HS-5 (cell line): ENCODE data around the gene IFT74.
A peak's percentile ranks its signal among the peaks of the same experiment; 100 is the strongest.

Experiments used
- DNase-seq: peaks from one replicate; pipeline ENCODE4 v3.0.0-alpha.2; 2012; ENCODE audit warnings: low read depth

Gene IFT74

DNA sequence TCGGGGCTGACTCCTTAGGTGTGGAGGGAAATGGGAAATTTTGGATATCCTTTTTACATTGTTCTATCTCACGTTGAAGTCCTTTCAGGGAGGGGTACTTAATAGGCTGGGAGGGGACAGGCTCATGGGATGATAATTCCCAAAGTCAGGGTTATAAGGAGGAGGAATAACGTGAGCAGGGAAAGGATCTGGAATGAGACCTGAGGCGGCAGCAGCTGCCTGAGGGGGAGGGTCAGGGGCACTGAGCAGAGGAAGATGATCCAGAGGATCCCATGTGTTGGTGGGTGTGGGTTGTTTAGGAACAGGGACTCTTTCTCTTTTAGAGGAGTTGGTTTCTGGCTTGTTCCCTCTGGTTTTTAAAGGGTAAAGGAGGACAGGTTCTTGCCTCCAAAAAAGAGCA lies 18.7 kb downstream of the IFT74 start:
- DNase-seq, result no peak

DNA sequence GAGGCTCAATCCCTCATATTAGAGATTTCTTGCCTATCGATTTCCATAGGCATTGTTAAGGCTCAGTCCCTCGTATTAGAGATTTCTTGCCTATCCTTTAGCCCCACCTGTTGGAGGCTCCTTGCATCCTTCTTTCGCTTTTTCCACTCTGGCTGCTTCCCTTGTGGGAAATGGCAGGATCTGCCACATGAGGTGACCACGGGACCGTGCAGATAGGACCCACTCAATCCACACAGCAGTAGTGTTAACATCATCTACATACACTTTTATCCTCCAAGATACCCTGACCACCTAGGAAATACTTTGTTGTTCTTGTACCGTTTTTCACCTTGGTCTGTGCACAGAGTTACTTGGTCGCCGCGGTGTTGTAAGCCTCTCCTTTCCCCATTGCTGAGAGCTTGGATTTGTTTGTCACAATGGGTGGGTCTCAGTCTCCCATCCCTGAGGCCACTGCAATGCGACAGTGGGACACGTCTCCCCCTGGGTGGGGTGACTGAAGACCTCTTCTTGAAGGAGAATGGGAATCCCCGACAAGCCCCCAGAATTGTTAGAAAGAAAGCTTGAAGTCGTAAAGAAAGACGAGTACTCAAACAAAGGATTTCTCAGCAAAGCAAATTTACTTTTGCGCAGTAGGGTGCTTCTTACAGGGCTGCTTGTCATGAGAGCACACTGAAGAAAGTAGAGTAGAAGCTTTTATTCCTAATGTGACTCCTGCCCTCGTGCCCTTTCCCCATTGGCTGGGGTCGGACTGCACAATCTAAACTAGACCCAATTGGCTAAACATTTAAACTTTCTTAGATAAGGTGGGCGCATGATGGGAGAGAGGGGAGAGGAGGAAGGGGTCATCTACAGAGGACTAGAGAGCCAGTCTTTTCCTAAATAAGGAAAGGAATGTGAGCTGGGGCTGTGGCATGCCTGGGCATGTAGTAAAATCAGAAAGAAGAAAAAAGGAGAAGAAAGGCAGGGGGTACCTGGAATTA lies 19.8 kb downstream of the IFT74 start:
- DNase-seq, result no peak

DNA sequence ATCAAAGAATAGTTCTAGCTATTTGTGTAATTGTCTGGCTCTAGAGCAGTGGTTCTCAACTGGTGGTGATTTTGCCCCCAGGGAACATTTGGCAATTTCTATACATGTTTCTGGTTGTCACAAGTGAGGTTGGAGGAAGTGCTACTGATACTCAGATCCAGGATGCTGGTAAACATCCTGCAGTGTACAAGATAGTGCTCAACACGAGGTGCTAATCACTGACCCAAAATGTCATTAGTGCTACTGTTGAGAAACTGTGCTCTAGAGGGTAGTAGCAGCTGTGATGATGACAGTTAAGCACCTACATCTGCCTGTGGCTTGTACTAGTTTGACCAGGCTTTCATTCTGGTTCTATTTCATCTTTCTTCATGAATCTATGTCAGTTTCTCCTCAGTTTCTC lies 27.1 kb downstream of the IFT74 start:
- DNase-seq, result no peak

DNA sequence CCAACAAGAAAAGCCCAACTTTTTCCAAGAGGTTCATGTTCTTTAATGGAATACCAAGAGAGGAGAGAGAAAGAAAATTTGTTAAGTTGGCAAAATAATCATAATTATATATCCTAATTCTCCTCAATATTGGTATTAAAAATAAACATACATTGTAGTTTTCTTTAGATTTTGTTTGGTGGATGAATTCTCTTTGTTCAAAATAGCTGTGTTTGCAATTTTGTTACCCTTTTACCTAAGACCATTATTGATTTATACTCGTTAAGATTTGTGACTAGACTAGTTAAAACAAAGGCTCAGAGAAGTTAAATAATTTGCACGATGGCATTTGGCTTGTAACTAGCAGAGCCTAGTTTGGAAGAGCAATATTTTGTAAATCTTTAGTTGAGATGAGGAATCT lies 39.6 kb downstream of the IFT74 start:
- no peak for DNase-seq

DNA sequence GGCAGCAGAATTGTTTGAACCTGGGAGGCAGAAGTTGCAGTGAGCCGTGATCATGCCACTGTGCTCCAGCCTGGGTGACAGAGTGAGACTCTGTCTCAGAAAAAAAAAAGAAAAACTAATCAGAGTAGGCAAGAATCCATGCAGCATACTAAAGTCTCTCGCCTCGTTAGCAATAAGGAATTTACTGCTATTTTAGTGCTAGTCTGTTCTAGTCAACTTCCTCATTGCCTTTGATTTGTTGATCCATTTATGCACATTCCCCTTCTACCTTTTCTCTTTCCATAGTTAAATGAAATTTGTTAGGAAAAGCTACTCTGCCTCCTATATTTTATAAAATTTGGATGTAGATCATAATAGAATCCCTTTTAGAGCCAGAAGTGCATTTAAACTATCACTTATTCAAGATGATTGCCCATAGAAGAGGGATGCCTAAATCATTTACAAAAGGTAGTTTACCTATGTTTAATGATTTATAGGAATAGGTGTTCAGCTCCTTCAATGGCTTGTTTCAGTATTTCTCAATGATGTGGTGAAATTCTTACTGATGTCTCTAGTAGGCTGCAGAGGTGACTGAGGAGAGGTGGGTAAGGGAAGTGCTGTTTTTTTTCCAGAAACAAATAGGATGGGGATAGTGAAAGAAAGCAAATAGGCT lies 47.3 kb downstream of the IFT74 start:
- DNase-seq, result no peak

DNA sequence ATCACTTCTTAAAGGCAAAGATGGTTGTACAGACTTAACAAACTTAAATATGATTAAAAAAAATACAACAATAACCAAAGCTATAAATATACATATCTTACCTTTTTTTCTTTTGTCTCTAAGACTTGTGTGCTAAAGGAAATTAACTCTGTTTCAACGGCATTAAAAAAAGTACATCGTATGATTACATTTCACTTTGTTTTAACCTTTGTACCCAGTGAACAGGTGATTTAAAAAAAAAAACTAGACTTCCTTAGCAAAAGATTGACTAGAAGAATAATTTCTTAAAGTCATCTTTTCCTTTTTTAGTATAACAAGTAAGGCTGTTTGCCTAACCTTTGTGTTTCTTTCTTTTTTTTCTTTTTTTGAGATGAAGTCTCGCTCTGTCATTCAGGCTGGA lies 49.3 kb downstream of the IFT74 start, which contains the start of gene LRRC19:
Gene LRRC19, minus strand, starts transcription at position 182 of the 400 bp plus-strand sequence. CDS start 5,978 bp downstream, outside the sequence.
- no peak for DNase-seq

DNA sequence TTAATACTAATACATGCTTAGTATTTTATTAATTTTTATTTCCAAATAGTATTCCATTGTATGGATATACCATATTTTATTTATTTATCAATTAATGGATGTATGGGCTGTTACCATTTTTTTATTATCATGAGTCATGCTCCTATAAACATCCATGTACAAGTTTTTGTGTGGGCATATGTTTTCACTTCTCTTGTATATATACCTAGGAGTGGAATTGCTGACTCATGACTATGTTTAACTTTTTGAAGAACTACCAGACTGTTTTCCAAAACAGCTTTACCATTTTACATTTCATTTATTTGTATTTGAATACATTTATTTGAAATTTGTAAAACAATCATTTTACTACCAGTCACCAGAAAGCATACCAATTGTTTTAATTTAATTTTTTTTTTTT lies 63.4 kb downstream of the IFT74 start:
- no peak for DNase-seq

DNA sequence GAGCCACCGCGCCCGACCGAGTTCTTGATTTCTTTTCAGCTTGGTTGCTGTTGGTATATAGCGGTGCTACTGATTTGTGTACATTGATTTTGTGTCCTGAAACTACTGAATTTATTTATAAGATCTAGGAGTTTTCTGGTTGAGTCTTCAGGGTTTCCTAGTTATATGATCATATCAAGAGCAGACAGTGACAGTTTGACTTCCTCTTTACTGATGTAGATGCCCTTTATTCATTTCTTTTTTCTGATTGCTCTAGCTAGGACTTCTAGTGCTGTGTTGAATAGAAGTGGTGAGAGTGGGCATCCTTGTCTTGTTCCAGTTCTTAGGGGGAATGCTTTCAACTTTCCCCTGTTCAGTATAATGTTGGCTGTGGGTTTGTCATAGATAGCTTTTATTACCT lies 66.7 kb downstream of the IFT74 start:
- no peak for DNase-seq

DNA sequence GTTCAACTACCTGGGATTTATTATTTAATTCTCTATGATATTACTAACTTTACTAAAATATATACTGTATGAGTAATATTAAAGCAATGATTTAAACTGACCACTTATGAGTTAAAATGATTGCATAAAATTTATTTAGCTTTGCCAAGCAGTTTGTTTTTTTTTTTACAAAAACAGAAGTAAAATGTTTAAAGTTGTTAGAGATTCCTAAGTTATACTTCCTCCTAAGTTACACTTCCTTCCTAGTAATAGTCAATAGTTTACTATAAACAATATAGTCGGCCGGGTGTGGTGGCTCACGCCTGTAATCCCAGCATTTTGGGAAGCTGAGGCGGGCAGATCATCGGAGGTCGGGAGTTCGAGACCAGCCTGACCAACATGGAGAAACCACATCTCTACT lies 73.0 kb downstream of the IFT74 start:
- no peak for DNase-seq

DNA sequence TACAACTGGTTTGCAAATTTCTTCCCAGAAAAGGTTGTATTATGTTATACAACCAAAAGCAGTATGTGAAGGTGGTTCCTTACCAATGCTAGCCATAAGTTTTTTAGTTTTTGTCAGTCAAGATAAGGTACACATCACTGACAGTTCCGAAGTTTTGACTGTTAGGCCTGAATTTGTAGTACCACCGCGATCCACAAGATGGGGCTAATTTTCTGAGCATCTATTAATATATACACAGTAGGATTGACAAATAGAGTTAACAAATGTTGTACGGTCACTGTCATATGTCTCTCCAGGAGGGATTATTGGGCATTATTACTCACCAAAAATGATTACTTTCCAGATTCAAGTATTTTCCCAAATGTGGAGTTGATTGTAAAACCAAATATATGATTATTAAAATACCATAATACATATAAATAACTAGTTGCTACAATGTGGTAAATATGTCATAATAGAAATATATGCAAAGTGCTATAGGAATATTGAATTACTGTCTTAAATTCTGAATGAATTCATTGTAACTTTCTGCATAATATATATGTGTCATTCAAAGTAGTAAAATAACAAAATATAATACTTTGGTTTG lies 77.7 kb downstream of the IFT74 start:
- DNase-seq, result peak; percentile 13

DNA sequence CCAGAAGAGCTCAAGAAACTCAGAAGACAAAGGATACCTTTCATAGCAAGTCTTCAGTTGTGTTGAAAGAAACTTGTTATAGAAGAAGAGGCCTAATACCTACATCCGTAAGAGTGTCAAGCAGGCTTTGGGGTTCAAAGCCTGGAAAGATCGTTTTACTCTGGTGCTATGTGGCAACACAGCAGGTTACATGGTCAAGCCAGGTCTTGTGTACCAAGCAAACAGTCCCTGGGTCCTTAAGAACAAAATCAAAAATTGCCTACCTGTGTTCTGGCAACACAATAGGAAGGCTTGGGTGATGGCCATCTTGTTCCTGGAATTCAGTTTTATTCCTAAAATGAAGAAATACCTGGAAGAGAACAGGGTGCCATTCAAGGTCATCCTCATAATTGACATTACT lies 81.3 kb downstream of the IFT74 start:
- DNase-seq, result no peak

DNA sequence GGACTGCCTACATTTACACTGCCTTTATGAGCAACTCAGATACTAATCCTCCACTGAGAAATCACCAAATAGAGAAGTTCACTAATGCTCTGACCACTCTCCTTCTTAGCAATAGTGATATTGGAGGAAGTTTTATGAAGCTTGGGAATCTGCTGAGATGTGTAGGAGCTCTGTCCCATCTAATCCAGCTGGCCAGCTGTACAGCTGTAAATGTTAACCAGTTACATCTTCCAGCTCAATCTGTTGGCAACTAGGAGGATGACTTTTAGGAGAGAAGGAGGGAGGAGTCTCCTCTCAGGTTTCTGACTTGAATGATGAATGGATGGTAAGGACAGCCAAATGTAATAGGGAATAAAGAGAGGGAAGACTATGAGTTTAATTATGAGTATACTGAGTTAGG lies 85.5 kb downstream of the IFT74 start:
- no peak for DNase-seq

DNA sequence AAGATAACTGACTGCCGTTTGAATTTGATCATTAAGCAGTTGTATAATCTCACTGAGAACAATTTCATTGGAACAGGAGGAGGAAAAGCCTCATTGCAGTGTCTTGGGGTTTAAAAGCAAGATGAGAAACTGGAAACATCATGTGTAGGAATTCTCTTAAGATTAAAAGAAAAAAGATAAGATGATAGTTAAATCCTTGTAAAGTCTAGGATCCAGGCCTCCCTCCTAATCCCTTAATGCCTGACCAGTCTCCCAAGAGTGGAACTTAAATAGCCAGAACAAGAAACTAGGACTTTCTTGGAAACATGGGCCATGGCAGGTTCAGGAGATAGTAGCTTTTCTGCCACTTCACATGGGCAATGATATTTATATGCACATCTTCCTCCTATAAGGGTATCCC lies 86.3 kb downstream of the IFT74 start:
- no peak for DNase-seq

DNA sequence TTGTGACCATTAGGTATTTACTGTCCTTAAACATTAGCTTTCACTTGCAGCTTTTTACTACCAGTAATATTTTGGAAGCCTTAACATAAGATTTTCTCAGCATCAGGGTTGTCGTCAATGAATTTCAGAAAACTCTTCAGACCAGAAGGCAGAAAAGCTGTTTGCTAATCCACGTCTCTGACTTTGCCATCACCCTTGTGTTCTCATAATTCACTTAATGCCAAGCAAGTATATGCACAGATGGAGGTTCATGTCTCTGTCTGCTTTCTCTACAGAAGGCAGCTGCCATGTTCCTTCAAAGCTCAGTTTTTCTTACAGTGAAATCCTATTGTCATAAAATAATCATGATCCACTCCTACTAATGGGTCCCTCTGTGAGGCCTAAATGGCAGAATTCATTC lies 87.0 kb downstream of the IFT74 start:
- no peak for DNase-seq

DNA sequence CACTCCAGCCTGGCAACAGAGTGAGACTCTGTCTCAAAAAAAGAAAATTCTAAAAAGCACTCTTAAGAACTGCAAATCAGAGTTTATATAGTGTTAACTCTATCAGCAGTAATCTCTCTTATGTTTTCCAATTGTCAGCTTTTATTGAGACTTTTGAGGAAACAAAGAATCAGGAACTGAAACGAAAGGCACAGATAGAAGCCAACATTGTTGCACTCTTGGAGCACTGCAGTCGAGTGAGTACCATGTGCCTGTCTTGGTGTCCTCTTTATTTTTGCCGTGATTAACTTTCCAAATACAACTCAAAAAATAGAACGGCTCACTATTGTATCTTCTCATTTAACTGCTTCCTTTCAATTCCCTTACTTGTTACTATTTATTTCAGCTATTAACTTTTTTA lies 90.9 kb downstream of the IFT74 start:
- DNase-seq, result no peak

DNA sequence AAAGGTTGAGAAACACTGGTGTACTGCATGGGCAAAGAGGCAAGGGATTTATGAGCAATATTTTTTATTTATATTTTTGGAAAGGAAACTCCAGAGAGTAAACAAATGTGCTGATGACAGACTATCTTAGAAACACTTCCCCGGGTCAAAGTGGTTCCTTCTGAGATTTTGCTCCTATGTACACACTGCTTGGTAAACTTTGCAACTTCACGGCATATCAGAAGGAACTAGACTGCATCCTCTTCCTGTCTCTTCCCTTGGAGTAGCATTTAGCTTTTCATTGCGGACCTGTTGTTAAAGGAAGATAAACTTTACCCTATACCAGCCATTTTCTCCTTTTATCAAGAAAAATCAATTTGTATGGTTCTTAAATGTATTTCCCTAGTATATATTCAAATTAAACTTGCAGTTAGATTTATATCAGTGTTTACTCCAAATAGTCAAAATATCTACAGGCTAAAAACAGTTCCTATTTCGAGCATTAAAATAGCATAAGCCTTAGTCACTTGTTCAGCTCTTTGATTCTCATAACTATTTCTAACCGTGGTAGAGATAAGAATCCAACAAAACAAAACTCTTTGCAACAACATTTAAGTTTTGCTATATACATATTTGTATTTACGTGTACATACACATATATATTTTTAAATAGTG lies 97.3 kb downstream of the IFT74 start:
- no peak for DNase-seq

DNA sequence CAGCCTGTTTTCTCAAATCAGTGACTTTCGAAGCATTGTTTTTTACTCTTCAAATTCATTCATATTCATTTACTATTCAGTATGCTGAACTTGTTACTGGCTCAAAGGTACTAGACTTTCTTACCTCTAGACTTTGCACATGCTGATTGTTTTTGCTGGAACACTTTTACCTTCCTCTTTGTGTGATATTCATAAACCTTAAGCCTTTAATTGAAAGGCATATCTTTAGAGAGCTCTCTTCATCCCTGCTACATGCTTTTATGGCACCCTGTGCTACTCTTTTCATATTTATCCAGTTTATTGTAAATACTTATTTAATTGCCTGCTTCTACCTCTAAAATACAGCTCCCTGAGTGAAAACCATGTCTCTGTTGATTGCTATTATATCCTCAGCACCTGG lies 97.9 kb downstream of the IFT74 start:
- DNase-seq, result no peak

DNA sequence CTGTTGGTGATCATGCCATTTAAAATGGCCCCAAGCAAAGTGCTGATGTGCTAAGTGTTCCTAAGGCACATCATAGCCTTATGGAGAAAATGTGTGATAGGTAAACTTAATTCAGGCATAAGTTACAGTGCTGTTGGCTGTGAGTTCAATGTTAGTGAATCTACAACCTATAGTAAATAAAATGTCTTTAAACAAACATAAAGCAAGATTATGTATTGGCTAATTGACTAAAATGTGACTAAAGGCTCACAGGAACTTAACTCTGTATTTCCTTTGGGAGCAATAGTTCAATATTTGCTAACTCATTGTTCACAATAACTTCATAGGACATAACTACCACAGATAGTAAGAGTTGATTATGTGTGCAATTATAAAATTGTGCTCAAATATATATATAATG lies 98.6 kb downstream of the IFT74 start:
- no peak for DNase-seq

DNA sequence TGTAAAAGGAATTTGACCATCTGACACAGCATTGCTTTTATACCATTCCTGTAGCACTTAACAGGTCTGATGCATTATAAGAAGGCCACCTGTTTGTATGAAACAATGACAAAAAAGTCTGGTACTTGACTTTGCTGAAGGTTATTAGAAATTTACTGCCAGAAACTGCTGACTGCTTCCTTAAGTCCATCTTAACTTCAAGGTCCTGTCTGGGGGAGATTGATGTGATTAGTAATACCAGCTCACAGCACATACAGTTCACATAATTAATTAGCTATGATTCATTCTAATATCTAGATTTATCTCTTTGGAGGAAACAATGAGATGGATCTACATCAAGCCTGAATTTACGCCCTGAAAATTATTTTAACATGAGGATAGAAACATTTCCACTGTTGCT lies 103.2 kb downstream of the IFT74 start:
- DNase-seq, result no peak

DNA sequence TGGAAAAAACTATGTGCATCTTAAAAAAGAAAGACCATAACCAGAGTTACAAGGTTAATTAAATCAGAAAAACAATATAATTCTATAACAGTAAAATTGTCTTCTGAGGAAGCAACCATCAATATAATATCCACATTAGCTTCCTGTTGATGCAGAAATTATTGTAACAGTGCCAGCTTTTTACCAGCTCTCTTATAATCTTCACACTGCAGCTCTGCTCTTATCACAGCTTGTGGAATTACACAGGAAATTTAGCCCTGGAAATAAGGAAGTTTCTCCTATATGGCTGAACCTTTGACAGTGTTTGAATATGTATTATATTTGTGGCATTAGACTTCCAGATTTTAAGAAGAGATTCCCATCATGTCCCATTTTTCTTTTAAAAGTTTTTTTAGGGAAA lies 103.7 kb downstream of the IFT74 start:
- no peak for DNase-seq

DNA sequence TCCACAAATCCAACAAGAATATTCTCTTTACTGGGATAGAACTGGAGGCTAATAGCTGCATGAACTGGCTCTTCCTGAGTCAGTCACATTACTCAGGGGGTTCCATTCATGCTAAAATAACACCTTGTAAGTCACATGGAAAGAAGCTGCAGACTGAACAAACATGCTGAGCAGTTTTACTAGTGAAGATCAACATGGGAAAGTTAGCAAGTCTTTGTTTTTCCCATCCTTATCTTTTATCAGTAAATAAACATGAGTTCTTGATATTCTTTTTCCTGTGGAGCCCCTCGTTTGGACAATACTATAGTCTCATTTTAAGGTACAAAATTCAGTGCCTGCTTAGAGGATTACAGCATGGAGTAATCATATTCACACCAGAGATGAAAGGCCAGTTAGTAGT lies 109.1 kb downstream of the IFT74 start:
- DNase-seq, result no peak
